Astrocyte (in vitro differentiated cells and primary cell): ENCODE results near the gene BICD1. TPM values are rescaled to one million over a fixed set of nuclear protein-coding genes. Genes with fewer than 3 reads are reported as not detected.

Experiments
- DNase-seq: peaks from one replicate; pipeline ENCODE4 v3.0.0-alpha.2; 2010; ENCODE audit warnings: low read depth
- FAIRE-seq: peaks from 2 replicates; lab custom pipeline; 2011; peaks lifted over from hg19 to GRCh38; lab: Jason Lieb, UNC
- H2AFZ ChIP-seq: 2 replicates; pipeline ENCODE4 v1.6.0; 2012; ENCODE audit warnings: low read depth, low read length, inconsistent platforms
- H3K27ac ChIP-seq: 2 replicates; pipeline ENCODE4 v1.5.1; 2011; ENCODE audit warnings: low read depth, low read length, inconsistent platforms
- H3K27me3 ChIP-seq: 2 replicates; pipeline ENCODE4 v1.6.0; 2011; ENCODE audit warnings: low read length, inconsistent platforms; ENCODE audit not compliant: insufficient read depth
- H3K36me3 ChIP-seq: 2 replicates; pipeline ENCODE4 v1.5.1; 2011; ENCODE audit warnings: low read length, inconsistent platforms; ENCODE audit not compliant: insufficient read depth
- H3K4me1 ChIP-seq: 2 replicates; pipeline ENCODE4 v1.5.1; 2011; ENCODE audit warnings: low read length, inconsistent platforms; ENCODE audit not compliant: insufficient read depth
- H3K4me2 ChIP-seq: 2 replicates; pipeline ENCODE4 v1.6.0; 2012; ENCODE audit warnings: low read length, inconsistent platforms
- H3K4me3 ChIP-seq: 2 replicates; pipeline ENCODE4 v1.5.1; 2011; ENCODE audit warnings: low read depth, mild to moderate bottlenecking, low read length, inconsistent platforms; ENCODE audit not compliant: insufficient read depth
- H3K79me2 ChIP-seq: 2 replicates; pipeline ENCODE4 v1.6.0; 2012; ENCODE audit warnings: mild to moderate bottlenecking, low read length, inconsistent platforms; ENCODE audit not compliant: insufficient read depth
- H3K9ac ChIP-seq: 2 replicates; pipeline ENCODE4 v1.6.0; 2012; ENCODE audit warnings: mild to moderate bottlenecking, low read length, inconsistent platforms
- H3K9me3 ChIP-seq: 2 replicates; pipeline ENCODE4 v1.5.1; 2012; ENCODE audit warnings: low read depth, mild to moderate bottlenecking, low read length, inconsistent platforms; ENCODE audit not compliant: insufficient read depth
- H4K20me1 ChIP-seq: 2 replicates; pipeline ENCODE4 v1.6.0; 2012; ENCODE audit warnings: low read length, inconsistent platforms; ENCODE audit not compliant: insufficient read depth
- H3K27ac Mint-ChIP-seq: one replicate; pipeline ENCODE4 v1.8.0; 2021; ENCODE audit warnings: mild to moderate bottlenecking, mixed read lengths; ENCODE audit not compliant: unreplicated experiment
- H3K27me3 Mint-ChIP-seq: one replicate; pipeline ENCODE4 v1.8.0; 2021; ENCODE audit warnings: low read depth, mixed read lengths; ENCODE audit not compliant: unreplicated experiment
- H3K36me3 Mint-ChIP-seq: one replicate; pipeline ENCODE4 v1.8.0; 2021; ENCODE audit warnings: low read depth, mixed read lengths; ENCODE audit not compliant: unreplicated experiment
- H3K4me1 Mint-ChIP-seq: one replicate; pipeline ENCODE4 v1.8.0; 2021; ENCODE audit warnings: low read depth, mixed read lengths; ENCODE audit not compliant: unreplicated experiment
- H3K4me3 Mint-ChIP-seq: one replicate; pipeline ENCODE4 v1.8.0; 2021; ENCODE audit warnings: mild to moderate bottlenecking, moderate library complexity, mixed read lengths; ENCODE audit not compliant: unreplicated experiment
- H3K9me3 Mint-ChIP-seq: one replicate; pipeline ENCODE4 v1.8.0; 2021; ENCODE audit warnings: mild to moderate bottlenecking, mixed read lengths; ENCODE audit not compliant: unreplicated experiment
- CTCF ChIP-seq: IDR thresholded peaks from 2 replicates; pipeline ENCODE4 v1.5.1; 2011; ENCODE audit warnings: low read depth, mild to moderate bottlenecking, inconsistent platforms, low read length, moderate library complexity; ENCODE audit not compliant: insufficient read depth
- EZH2 ChIP-seq: IDR thresholded peaks from 2 replicates; pipeline ENCODE4 v1.6.1; 2012; ENCODE audit warnings: mild to moderate bottlenecking, low read length, inconsistent platforms; ENCODE audit not compliant: insufficient read depth
- total RNA-seq: library from RNA; stranded (reverse); gene quantifications from 2 replicates; pipeline ENCODE4 v1.2.1, GENCODE V29; 2021

BICD1 gene
- total RNA-seq, 1 donor from 2014 or later = 28.7 TPM

- no peaks in the 10 kb centered on the region for H3K27me3 ChIP-seq
- FAIRE-seq (no peak), DNase-seq (no peak)
- Mint-ChIP-seq H3K36me3 (peaks cover 5% of the 10 kb centered on the region), H3K9me3 (no peaks in the 10 kb centered on the region), H3K27me3 (no peaks in the 10 kb centered on the region), H3K4me3 (no peak overlapping the region), H3K4me1 (no peaks in the 10 kb centered on the region), H3K27ac (no peak overlapping the region)
- no peak overlapping the region for H3K9ac ChIP-seq
- H3K4me3 ChIP-seq = no peak overlapping the region
- H3K79me2 ChIP-seq = peaks cover 21% of the 10 kb centered on the region
- no peak for TF ChIP-seq CTCF
- no peak for TF ChIP-seq EZH2
- peaks cover 4% of the 10 kb centered on the region for H3K36me3 ChIP-seq
- no peak overlapping the region for H3K27ac ChIP-seq
- H2AFZ ChIP-seq = no peak overlapping the region
- no peaks in the 10 kb centered on the region for H3K9me3 ChIP-seq
- peaks cover 27% of the 10 kb centered on the region for H4K20me1 ChIP-seq
- no peak overlapping the region for H3K4me2 ChIP-seq
- no peaks in the 10 kb centered on the region for H3K4me1 ChIP-seq
Measured at GRCh38 chr12:32298917-32299316, 192.3 kb downstream of the BICD1 start.

GRCh38 chr12:32301216-32301615 lies 194.6 kb downstream of the BICD1 start:
- Mint-ChIP-seq H3K27me3 (no peaks in the 10 kb centered on the region), H3K36me3 (peaks cover 5% of the 10 kb centered on the region), H3K9me3 (no peaks in the 10 kb centered on the region), H3K4me1 (peaks cover 1% of the 10 kb centered on the region), H3K4me3 (no peak overlapping the region), H3K27ac (no peak overlapping the region)
- H3K4me1 ChIP-seq = no peaks in the 10 kb centered on the region
- H4K20me1 ChIP-seq = peaks cover 27% of the 10 kb centered on the region
- H3K27ac ChIP-seq = no peak overlapping the region
- H2AFZ ChIP-seq = no peak overlapping the region
- peak overlapping the region; percentile 27 for H3K9ac ChIP-seq
- TF ChIP-seq EZH2 (no peak), CTCF (no peak)
- peaks cover 23% of the 10 kb centered on the region for H3K79me2 ChIP-seq
- H3K9me3 ChIP-seq = no peaks in the 10 kb centered on the region
- FAIRE-seq (no peak), DNase-seq (no peak)
- H3K4me2 ChIP-seq = no peak overlapping the region
- no peak overlapping the region for H3K4me3 ChIP-seq
- H3K36me3 ChIP-seq = peaks cover 4% of the 10 kb centered on the region
- no peaks in the 10 kb centered on the region for H3K27me3 ChIP-seq

DNA sequence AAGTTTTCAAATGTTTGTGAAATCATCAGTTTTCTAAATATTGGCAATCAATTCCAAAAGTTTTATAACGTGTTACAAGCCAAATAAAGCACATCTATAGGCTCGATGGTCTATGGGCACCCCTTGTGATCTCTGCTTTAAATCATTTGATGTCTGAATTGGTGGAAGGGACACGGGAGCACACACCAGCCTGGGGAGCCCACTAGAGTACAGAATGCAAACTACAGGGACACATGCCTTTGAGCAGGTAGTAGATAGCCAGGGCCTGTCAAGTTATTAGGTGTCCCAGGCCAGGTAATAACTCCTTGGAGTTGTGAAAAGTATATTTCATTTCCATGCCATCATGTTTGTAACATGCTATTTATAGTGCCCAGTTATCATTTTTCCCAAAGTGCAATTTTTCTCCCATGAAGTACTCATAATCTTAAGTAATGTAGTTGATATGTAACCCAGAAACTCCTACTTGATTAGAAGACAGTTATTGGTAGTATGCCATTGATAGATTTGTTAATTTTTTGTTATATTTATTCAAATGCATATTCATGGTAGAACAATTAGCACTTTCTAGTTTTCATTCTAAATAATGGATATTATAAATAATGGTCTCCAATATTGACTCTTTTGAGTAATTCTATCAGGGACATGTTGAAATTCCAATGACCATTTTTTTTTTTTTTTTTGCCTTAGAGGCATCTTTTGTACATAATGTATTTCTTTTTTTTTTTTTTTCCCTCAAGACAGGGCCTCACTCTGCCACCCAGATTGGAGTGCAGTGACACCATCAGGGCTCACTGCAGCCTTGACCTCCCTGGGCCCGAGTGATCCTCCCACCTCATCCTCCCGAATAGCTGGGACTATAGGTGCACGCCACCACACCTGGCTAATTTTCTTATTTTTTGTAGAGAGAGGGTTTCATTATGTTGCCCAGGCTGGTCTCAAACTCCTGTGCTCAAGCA lies 195.8 kb downstream of the BICD1 start:
- Histone ChIP-seq H3K79me2 (peaks cover 23% of the 10 kb centered on the region), H3K36me3 (peaks cover 10% of the 10 kb centered on the region), H3K27me3 (no peaks in the 10 kb centered on the region), H3K4me3 (no peak overlapping the region), H4K20me1 (peaks cover 27% of the 10 kb centered on the region), H3K4me1 (no peaks in the 10 kb centered on the region), H3K9me3 (no peaks in the 10 kb centered on the region), H3K27ac (no peak overlapping the region), H2AFZ (no peak overlapping the region), H3K4me2 (no peak overlapping the region), H3K9ac (no peak overlapping the region)
- DNase-seq = no peak
- Mint-ChIP-seq H3K4me3 (no peak overlapping the region), H3K9me3 (no peaks in the 10 kb centered on the region), H3K36me3 (peaks cover 3% of the 10 kb centered on the region), H3K27me3 (no peaks in the 10 kb centered on the region), H3K4me1 (peaks cover 1% of the 10 kb centered on the region), H3K27ac (no peak overlapping the region)
- FAIRE-seq = no peak
- TF ChIP-seq EZH2 = no peak
- TF ChIP-seq CTCF = peak; percentile 29
